ENCODE measurements around the gene RAB44. TPM values are rescaled to one million over a fixed set of nuclear protein-coding genes. Genes with fewer than 3 reads are reported as not detected.

Gene RAB44

DNA sequence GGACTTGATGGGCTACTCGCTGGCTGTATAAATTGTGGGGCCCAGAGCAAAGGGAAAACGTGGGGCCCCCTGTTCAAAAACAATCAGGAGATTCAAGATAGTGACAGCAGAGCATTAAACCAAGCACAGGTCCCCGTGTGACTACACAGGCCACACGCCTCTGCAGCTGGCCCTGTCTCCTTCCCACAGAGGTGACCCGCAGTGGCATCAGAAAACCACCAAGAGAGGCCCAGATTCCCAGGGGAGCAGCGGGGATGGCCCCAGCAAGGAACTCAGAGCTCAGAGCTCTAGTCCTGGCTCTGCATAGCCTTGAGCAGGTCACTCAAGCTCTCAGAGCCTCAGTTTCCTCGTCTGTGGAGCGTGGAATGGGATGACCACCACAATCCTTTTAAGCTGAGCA lies 84.0 kb downstream of the RAB44 start:
- no peak overlapping the region for H3K9ac ChIP-seq (ENCODE audit: low read length)
- H4K8ac ChIP-seq (ENCODE audit: low read length), result no peak overlapping the region
- H3K27ac ChIP-seq (ENCODE audit: low read length, poor library complexity, severe bottlenecking), result no peak overlapping the region
- no peak overlapping the region for H3K4me2 ChIP-seq (ENCODE audit: low read length, poor library complexity, severe bottlenecking)
- peaks cover 24 to 72% of the 10 kb centered on the region in 2 experiments for H3K27me3 ChIP-seq (ENCODE audit: control insufficient read depth in 1 of 2, insufficient read depth in 1 of 2, low read length in 2 of 2)
- H3K4me1 ChIP-seq (ENCODE audit: control insufficient read depth, insufficient read depth, low read depth, low read length), result no peaks in the 10 kb centered on the region
- no peak overlapping the region for H2AK5ac ChIP-seq (ENCODE audit: low read length, severe bottlenecking)
- H4K91ac ChIP-seq (ENCODE audit: low read length), result peak overlapping the region; percentile 23
- H3K23ac ChIP-seq (ENCODE audit: low read length in 2 of 2), result no peak overlapping the region
- no peaks in the 10 kb centered on the region for H3K9me3 ChIP-seq (ENCODE audit: control insufficient read depth, low read length)
- no peak overlapping the region for H2AFZ ChIP-seq (ENCODE audit: low read depth, low read length)
- peak; percentile 11 for DNase-seq
- no peak overlapping the region for H3K14ac ChIP-seq (ENCODE audit: low read length in 2 of 2)
- 76% methylated on average over 8 of the region's 8 CpGs for WGBS
- no peak overlapping the region for H3K4me3 ChIP-seq (ENCODE audit: insufficient read depth in 1 of 2, low read depth in 1 of 2, low read length in 2 of 2)
- no peak overlapping the region for H2BK120ac ChIP-seq (ENCODE audit: low read depth, low read length)
- H3K4ac ChIP-seq (ENCODE audit: low read depth in 1 of 2, low read length in 2 of 2), result no peak overlapping the region
- H2BK15ac ChIP-seq (ENCODE audit: low read depth, poor library complexity, severe bottlenecking), result no peak overlapping the region
- no peak overlapping the region for H2BK5ac ChIP-seq (ENCODE audit: low read depth, low read length, poor library complexity, severe bottlenecking)
- H2BK12ac ChIP-seq (ENCODE audit: low read length in 2 of 2), result no peak overlapping the region
- H3K36me3 ChIP-seq (ENCODE audit: control insufficient read depth in 1 of 2, insufficient read depth in 2 of 2, low read depth in 1 of 2, low read length in 2 of 2), result no peaks in the 10 kb centered on the region
- H3K79me1 ChIP-seq (replicated peaks; ENCODE audit: low read length, poor library complexity, severe bottlenecking), result no peaks in the 10 kb centered on the region
- no peak overlapping the region for H3K18ac ChIP-seq (ENCODE audit: low read depth in 1 of 2, low read length in 2 of 2)

Small RNA genes lying within 50 kb of the gene (small RNA-seq; reads per million reads assigned to genes)
- not detected for gene RF00019 (ENCODE audit: low read depth)

Data from mesenchymal stem cell (in vitro differentiated cells and primary cell).